ENCODE measurements around the gene KCNIP4.

GRCh38 chr4:21543514-21543913 lies 405.1 kb downstream of the KCNIP4 start:
- TF ChIP-seq CTCF (conservative IDR thresholded peaks at IDR 0.05; ENCODE audit: low read depth in 2 of 2) = no peak
- no peak for TF ChIP-seq POLR2AphosphoS5 (IDR thresholded peaks at IDR 0.05; ENCODE audit: low read depth)
- no peak for TF ChIP-seq REST (IDR thresholded peaks at IDR 0.05; ENCODE audit: unreplicated experiment)
- no peak for TF ChIP-seq ETS1 (IDR thresholded peaks at IDR 0.05)
- TF ChIP-seq EZH2 (IDR thresholded peaks at IDR 0.05; ENCODE audit: low read depth, unreplicated experiment) = no peak
- TF ChIP-seq ZNF114 (CRISPR knock-in tag; IDR thresholded peaks at IDR 0.05) = no peak
- no peak for TF ChIP-seq STAT1 (IDR thresholded peaks at IDR 0.05; ENCODE audit: unreplicated experiment)
- no peak for TF ChIP-seq EZH2phosphoT487 (IDR thresholded peaks at IDR 0.05; ENCODE audit: unreplicated experiment)
- no peak for TF ChIP-seq JUNB (IDR thresholded peaks at IDR 0.05; ENCODE audit: unreplicated experiment)
